Endothelial cell (in vitro differentiated cells): Measurements from ENCODE around the gene CDC42EP3. TPM values are rescaled to one million over a fixed set of nuclear protein-coding genes. Genes with fewer than 3 reads are reported as not detected.
A peak's percentile ranks its signal among the peaks of the same experiment; 100 is the strongest.

Source experiments
- DNase-seq: peaks from one replicate; pipeline ENCODE4 v3.0.0; 2021; ENCODE audit warnings: low spot score
- H3K27ac Mint-ChIP-seq: one replicate; pipeline ENCODE4 v1.8.0; 2021; ENCODE audit warnings: mixed read lengths, inconsistent platforms; ENCODE audit not compliant: unreplicated experiment
- H3K27me3 Mint-ChIP-seq: one replicate; pipeline ENCODE4 v1.8.0; 2021; ENCODE audit warnings: mild to moderate bottlenecking, moderate library complexity, mixed read lengths, inconsistent platforms; ENCODE audit not compliant: unreplicated experiment
- H3K36me3 Mint-ChIP-seq: one replicate; pipeline ENCODE4 v1.8.0; 2021; ENCODE audit warnings: mild to moderate bottlenecking, low read depth, mixed read lengths, inconsistent platforms; ENCODE audit not compliant: unreplicated experiment
- H3K4me1 Mint-ChIP-seq: one replicate; pipeline ENCODE4 v1.8.0; 2021; ENCODE audit warnings: mild to moderate bottlenecking, mixed read lengths, inconsistent platforms; ENCODE audit not compliant: unreplicated experiment
- H3K4me3 Mint-ChIP-seq: one replicate; pipeline ENCODE4 v1.8.0; 2021; ENCODE audit warnings: mild to moderate bottlenecking, mixed read lengths, inconsistent platforms; ENCODE audit not compliant: unreplicated experiment
- H3K9me3 Mint-ChIP-seq: one replicate; pipeline ENCODE4 v1.8.0; 2021; ENCODE audit warnings: mixed read lengths, inconsistent platforms; ENCODE audit not compliant: unreplicated experiment
- CTCF ChIP-seq: fragments of 200-600 bp; sonication (generic); IDR thresholded peaks from one replicate; pipeline ENCODE4 v1.5.0; 2021; ENCODE audit warnings: antibody characterized with exemption; ENCODE audit not compliant: unreplicated experiment
- total RNA-seq: library from RNA; stranded (reverse); fragmentation: NEBNext Ultra II Directional; extraction: Animal tissue kit (Norgen Biotek cat#: 25700); gene quantifications from one replicate; pipeline ENCODE4 v1.2.1, GENCODE V29; 2021; ENCODE audit not compliant: unreplicated experiment

Gene CDC42EP3
- total RNA-seq, 1 donor from 2014 or later, result 53.1 TPM

GRCh38 chr2:37657471-37657870 lies 14.0 kb downstream of the CDC42EP3 start:
- Mint-ChIP-seq H3K27ac (peak overlapping the region; percentile 97), H3K4me3 (no peak overlapping the region)

DNA sequence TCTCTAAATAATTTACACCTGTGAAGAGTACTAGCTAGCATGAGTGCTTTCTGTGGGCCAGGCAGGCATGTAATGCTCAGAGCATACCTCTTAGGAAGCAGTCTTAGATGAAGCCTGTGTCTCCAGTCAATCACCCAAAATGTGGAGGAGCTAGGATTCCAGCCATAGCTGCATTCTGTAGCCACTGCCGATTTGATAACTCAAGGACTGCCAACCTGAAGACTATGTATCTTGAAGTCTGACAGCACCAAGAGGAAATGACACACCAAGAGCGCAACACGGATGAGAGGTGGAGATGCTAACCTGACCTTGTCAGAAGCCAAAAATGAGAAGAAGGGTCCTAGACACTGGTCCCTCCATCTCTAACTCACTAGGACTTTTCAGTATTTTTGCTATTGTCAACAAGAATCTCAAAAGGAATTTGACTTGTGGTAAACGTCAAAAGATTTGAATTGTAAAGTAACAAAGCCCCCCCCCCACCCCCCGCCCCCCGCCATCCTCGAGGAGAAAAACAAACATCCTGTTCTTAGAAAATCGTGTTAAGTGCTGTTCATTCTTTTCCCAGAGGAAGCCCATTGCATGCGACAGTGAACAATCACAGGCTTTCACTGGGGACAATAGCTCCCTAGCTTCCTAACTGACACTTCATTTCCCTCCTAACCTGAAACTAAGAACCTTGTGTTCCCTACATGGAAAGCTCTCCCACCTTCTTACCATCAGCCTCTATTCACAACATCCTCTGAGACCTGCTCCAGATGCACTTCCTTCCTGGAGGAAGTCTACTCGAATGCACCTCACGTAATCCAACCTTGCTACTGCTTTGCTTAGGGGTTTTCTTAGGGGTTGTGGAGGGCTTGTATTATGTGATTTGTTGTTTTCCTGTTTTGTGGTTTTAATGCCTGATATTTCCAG lies 14.7 kb downstream of the CDC42EP3 start:
- peaks cover 14% of the 10 kb centered on the region for H3K27me3 Mint-ChIP-seq
- peaks cover 90% of the 10 kb centered on the region for H3K4me1 Mint-ChIP-seq
- H3K4me3 Mint-ChIP-seq, result peak overlapping the region; percentile 43
- TF ChIP-seq CTCF, result no peak
- H3K36me3 Mint-ChIP-seq, result peaks cover 32% of the 10 kb centered on the region
- H3K27ac Mint-ChIP-seq, result peak overlapping the region; percentile 97
- DNase-seq, result no peak
- no peaks in the 10 kb centered on the region for H3K9me3 Mint-ChIP-seq

More at GRCh38 chr2:37657471-37657870, 14.0 kb downstream of the CDC42EP3 start:
- Mint-ChIP-seq H3K27me3 (peaks cover 14% of the 10 kb centered on the region), H3K4me1 (peaks cover 89% of the 10 kb centered on the region), H3K36me3 (peaks cover 37% of the 10 kb centered on the region), H3K9me3 (no peaks in the 10 kb centered on the region)
- no peak for DNase-seq
- no peak for TF ChIP-seq CTCF

DNA sequence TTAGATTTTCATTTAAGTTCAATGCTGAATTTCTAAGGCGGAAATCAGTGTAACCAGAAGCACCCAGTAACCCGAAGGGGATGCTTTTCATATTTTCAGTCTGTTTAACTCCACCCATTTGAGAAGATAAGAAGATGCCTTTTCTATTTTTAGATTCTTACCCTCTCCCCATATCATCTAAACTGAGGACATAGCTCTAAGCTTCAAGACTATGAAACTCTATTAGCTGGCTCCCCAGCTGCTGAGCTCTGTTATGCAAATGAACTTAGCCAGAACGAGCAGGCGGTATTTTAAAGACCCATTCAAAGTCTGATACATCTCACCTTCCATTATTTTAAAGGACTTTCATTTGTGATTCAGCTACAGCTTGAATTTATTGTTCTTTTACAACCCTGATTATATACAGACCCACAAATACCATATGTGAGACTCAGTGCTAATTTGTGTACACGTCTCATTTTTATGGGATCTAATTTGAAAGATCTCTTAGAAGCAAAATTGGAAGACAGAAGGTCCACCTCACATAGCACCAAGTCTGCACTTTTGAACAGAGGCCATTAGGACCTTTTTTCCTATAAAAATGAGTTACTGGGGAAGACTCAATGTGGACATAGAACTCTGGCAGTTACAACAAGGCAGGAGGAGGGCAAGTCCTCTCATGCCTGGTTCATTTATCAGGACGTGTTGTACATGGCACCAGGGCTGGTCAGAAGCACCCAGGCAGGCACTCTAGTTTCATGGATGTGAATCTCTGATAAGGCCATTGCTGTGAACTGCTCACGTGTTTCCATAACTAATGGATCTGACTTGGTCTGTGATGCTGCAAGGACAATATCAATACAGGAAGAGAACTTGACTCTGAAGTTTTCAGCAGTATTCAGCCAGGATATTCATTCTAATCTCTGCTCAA lies 16.3 kb downstream of the CDC42EP3 start:
- Mint-ChIP-seq H3K4me3 (peak overlapping the region; percentile 52), H3K27me3 (peaks cover 15% of the 10 kb centered on the region), H3K4me1 (peaks cover 90% of the 10 kb centered on the region), H3K9me3 (no peaks in the 10 kb centered on the region), H3K36me3 (peaks cover 27% of the 10 kb centered on the region), H3K27ac (peak overlapping the region; percentile 92)
- TF ChIP-seq CTCF, result no peak
- DNase-seq, result no peak

- H3K27me3 Mint-ChIP-seq, result peaks cover 18% of the 10 kb centered on the region
- DNase-seq, result no peak
- H3K4me3 Mint-ChIP-seq, result no peak overlapping the region
- H3K27ac Mint-ChIP-seq, result peak overlapping the region; percentile 92
- peaks cover 90% of the 10 kb centered on the region for H3K4me1 Mint-ChIP-seq
- TF ChIP-seq CTCF, result no peak
- H3K9me3 Mint-ChIP-seq, result no peaks in the 10 kb centered on the region
- H3K36me3 Mint-ChIP-seq, result peaks cover 26% of the 10 kb centered on the region
These were observed 17.0 kb downstream of the CDC42EP3 start for GRCh38 chr2:37654419-37654818.
